IMR-90 (cell line): ENCODE results near the gene IQSEC1. TPM values are rescaled to one million over a fixed set of nuclear protein-coding genes. Genes with fewer than 3 reads are reported as not detected.

Source experiments
- ATAC-seq: fragments of 200-7000 bp; cut with Tn5 transposase; 2 replicates; pipeline ENCODE4 v1.9.1; 2020; ENCODE audit warnings: low read depth, mild to moderate bottlenecking, moderate library complexity
- BruUV-seq: library from RNA; stranded (reverse); fragments of 400-500 nt; replicated peaks from 2 replicates; lab custom pipeline; 2021; lab: Mats Ljungman, UMichigan
- CTCF ChIA-PET: fragments of 300-600 bp; formaldehyde crosslinking; extraction: SDS; loops from one replicate; lab custom pipeline; 2021; ENCODE audit warnings: antibody characterized with exemption; lab: Yijun Ruan, JAX
- POLR2A ChIA-PET: fragments of 300-600 bp; sonication (Branson Sonifier 250); formaldehyde crosslinking; loops from one replicate; lab custom pipeline; 2022; ENCODE audit warnings: antibody characterized with exemption; ENCODE audit not compliant: unreplicated experiment; lab: Charles Lee
- DNase-seq: peaks from one replicate; pipeline ENCODE4 v3.0.0; 2013
- H2AFZ ChIP-seq: replicated peaks from 2 replicates; pipeline ENCODE3; 2013; ENCODE audit warnings: low read length, mild to moderate bottlenecking; ENCODE audit not compliant: poor library complexity
- H2AK5ac ChIP-seq: 2 replicates; pipeline ENCODE4 v1.6.1; 2013; ENCODE audit warnings: low read depth, low read length, inconsistent platforms
- H2AK9ac ChIP-seq: replicated peaks from 2 replicates; pipeline ENCODE3; 2013; ENCODE audit warnings: mild to moderate bottlenecking, low read depth, low read length, moderate library complexity; ENCODE audit not compliant: poor library complexity
- H2BK120ac ChIP-seq: 2 replicates; pipeline ENCODE4 v1.6.1; 2013; ENCODE audit warnings: low read depth, low read length, inconsistent platforms
- H2BK15ac ChIP-seq: 3 replicates; pipeline ENCODE4 v1.6.1; 2013; ENCODE audit warnings: low read depth, low read length, inconsistent platforms
- H2BK20ac ChIP-seq: 2 replicates; pipeline ENCODE4 v1.6.1; 2013; ENCODE audit warnings: low read depth, mild to moderate bottlenecking, inconsistent platforms, low read length, moderate library complexity
- H2BK5ac ChIP-seq: 2 replicates; pipeline ENCODE4 v1.6.1; 2013; ENCODE audit warnings: mild to moderate bottlenecking, low read depth, low read length, inconsistent platforms; ENCODE audit not compliant: poor library complexity, severe bottlenecking
- H3K14ac ChIP-seq: replicated peaks from 2 replicates; pipeline ENCODE4 v1.6.1; 2013; ENCODE audit warnings: low read depth, low read length, inconsistent platforms
- H3K18ac ChIP-seq: 2 replicates; pipeline ENCODE4 v1.6.1; 2013; ENCODE audit warnings: low read depth, low read length, control low read depth
- H3K23ac ChIP-seq: 2 replicates; pipeline ENCODE4 v1.6.1; 2013; ENCODE audit warnings: low read depth, low read length, inconsistent platforms
- H3K27ac ChIP-seq: 2 replicates; pipeline ENCODE4 v1.5.1; 2013; ENCODE audit warnings: mild to moderate bottlenecking, control low read depth, low read length; ENCODE audit not compliant: insufficient read depth
- H3K27me3 ChIP-seq: 2 replicates; pipeline ENCODE4 v1.6.1; 2013; ENCODE audit warnings: low read length; ENCODE audit not compliant: control insufficient read depth, insufficient read depth
- H3K36me3 ChIP-seq: 2 replicates; pipeline ENCODE4 v1.6.1; 2013; ENCODE audit warnings: low read length, mixed read lengths; ENCODE audit not compliant: control insufficient read depth, insufficient read depth
- H3K4ac ChIP-seq: 2 replicates; pipeline ENCODE4 v1.6.1; 2013; ENCODE audit warnings: low read depth, low read length, inconsistent platforms
- H3K4me1 ChIP-seq: 2 replicates; pipeline ENCODE4 v1.6.1; 2013; ENCODE audit warnings: low read length, mixed read lengths; ENCODE audit not compliant: control insufficient read depth, insufficient read depth
- H3K4me2 ChIP-seq: 2 replicates; pipeline ENCODE4 v1.6.1; 2013; ENCODE audit warnings: low read depth, mild to moderate bottlenecking, control low read depth, low read length, moderate library complexity
- H3K4me3 ChIP-seq: 2 replicates; pipeline ENCODE4 v1.5.1; 2013; ENCODE audit warnings: low read depth, mild to moderate bottlenecking, control low read depth, low read length, moderate library complexity; ENCODE audit not compliant: insufficient read depth
- H3K56ac ChIP-seq: 2 replicates; pipeline ENCODE4 v1.6.1; 2013; ENCODE audit warnings: low read length, inconsistent platforms; ENCODE audit not compliant: insufficient read depth; ENCODE audit errors: extremely low read depth
- H3K79me1 ChIP-seq, 2 experiments: 2 replicates each; pipeline ENCODE4 v1.6.1; 2013; ENCODE audit warnings: low read length in 2 of 2, inconsistent platforms in 1 of 2, low read depth in 1 of 2
- H3K9ac ChIP-seq: 2 replicates; pipeline ENCODE4 v1.6.1; 2013; ENCODE audit warnings: low read depth, low read length, control low read depth
- H3K9me1 ChIP-seq: 2 replicates; pipeline ENCODE4 v1.6.1; 2013; ENCODE audit warnings: low read length, inconsistent platforms; ENCODE audit not compliant: insufficient read depth
- H3K9me3 ChIP-seq: 2 replicates; pipeline ENCODE4 v1.6.1; 2013; ENCODE audit warnings: low read length; ENCODE audit not compliant: control insufficient read depth, insufficient read depth
- H4K20me1 ChIP-seq: 2 replicates; pipeline ENCODE4 v1.6.1; 2013; ENCODE audit warnings: low read length, inconsistent platforms; ENCODE audit not compliant: insufficient read depth
- H4K5ac ChIP-seq: 2 replicates; pipeline ENCODE4 v1.6.1; 2013; ENCODE audit warnings: mild to moderate bottlenecking, low read depth, low read length, control low read depth
- H4K8ac ChIP-seq, 2 experiments: 2 replicates each; pipeline ENCODE4 v1.6.1; 2013; ENCODE audit warnings: low read depth in 2 of 2, low read length in 2 of 2, control low read depth in 1 of 2, inconsistent platforms in 1 of 2
- H4K91ac ChIP-seq: 2 replicates; pipeline ENCODE4 v1.6.1; 2013; ENCODE audit warnings: low read depth, low read length, inconsistent platforms; ENCODE audit not compliant: insufficient read depth
- BHLHE40 ChIP-seq: fragments of 150-350 bp; IDR thresholded peaks from 2 replicates; pipeline ENCODE4 v1.6.1; 2016; ENCODE audit warnings: mild to moderate bottlenecking, low read depth, low read length
- CEBPB ChIP-seq: IDR thresholded peaks from 2 replicates; pipeline ENCODE4 v1.6.1; 2012; ENCODE audit warnings: low read depth, low read length, improper control_type of control experiment
- CHD1 ChIP-seq: IDR thresholded peaks from 2 replicates; pipeline ENCODE4 v1.6.1; 2012; ENCODE audit warnings: low read depth, low read length, improper control_type of control experiment
- CTCF ChIP-seq: conservative IDR thresholded peaks from 2 replicates; pipeline ENCODE4 v1.5.1; 2012; ENCODE audit warnings: mild to moderate bottlenecking, low read depth, low read length, improper control_type of control experiment
- ELK1 ChIP-seq: fragments of 150-350 bp; IDR thresholded peaks from 2 replicates; pipeline ENCODE4 v1.6.1; 2016; ENCODE audit warnings: low read depth, mild to moderate bottlenecking, low read length, moderate library complexity, borderline replicate concordance
- FOS ChIP-seq: fragments of 150-350 bp; IDR thresholded peaks from 2 replicates; pipeline ENCODE4 v1.6.1; 2016; ENCODE audit warnings: low read depth, low read length
- MAFK ChIP-seq: IDR thresholded peaks from 2 replicates; pipeline ENCODE4 v1.6.1; 2012; ENCODE audit warnings: low read depth, low read length, improper control_type of control experiment
- MAZ ChIP-seq: IDR thresholded peaks from 2 replicates; pipeline ENCODE4 v1.6.1; 2012; ENCODE audit warnings: low read depth, mild to moderate bottlenecking, low read length, improper control_type of control experiment, moderate library complexity, borderline replicate concordance
- MXI1 ChIP-seq: IDR thresholded peaks from 2 replicates; pipeline ENCODE4 v1.6.1; 2012; ENCODE audit warnings: low read depth, mild to moderate bottlenecking, low read length, moderate library complexity, borderline replicate concordance
- NFE2L2 ChIP-seq: fragments of 150-350 bp; IDR thresholded peaks from 2 replicates; pipeline ENCODE4 v1.6.1; 2016; ENCODE audit warnings: low read depth, mild to moderate bottlenecking, low read length
- POLR2A ChIP-seq: IDR thresholded peaks from 2 replicates; pipeline ENCODE4 v1.6.1; 2012; ENCODE audit warnings: mild to moderate bottlenecking, low read depth, low read length
- RAD21 ChIP-seq: IDR thresholded peaks from 2 replicates; pipeline ENCODE4 v1.6.1; 2012; ENCODE audit warnings: low read length, improper control_type of control experiment
- RCOR1 ChIP-seq: IDR thresholded peaks from 2 replicates; pipeline ENCODE4 v1.6.1; 2012; ENCODE audit warnings: mild to moderate bottlenecking, low read length, improper control_type of control experiment; ENCODE audit not compliant: insufficient replicate concordance
- RFX5 ChIP-seq: IDR thresholded peaks from 2 replicates; pipeline ENCODE4 v1.8.0; 2012; ENCODE audit warnings: low read depth, mild to moderate bottlenecking, low read length, moderate library complexity
- SMC3 ChIP-seq: fragments of 150-350 bp; IDR thresholded peaks from 2 replicates; pipeline ENCODE4 v1.6.1; 2016; ENCODE audit warnings: low read depth, mild to moderate bottlenecking, antibody characterized with exemption, low read length, moderate library complexity
- WGBS, 2 experiments: methylation state at CpG; one replicate each; pipeline versions ENCODE4 v1.1.5 to v1.1.7; 2013; ENCODE audit warnings: missing lambda C conversion rate in 2 of 2; ENCODE audit not compliant: insufficient read length in 1 of 2; ENCODE audit errors: extremely low coverage in 2 of 2; 5-methylcytosine and 5-hydroxymethylcytosine counted together
- dilution Hi-C: fragments of 300-500 bp; cut with HindIII; formaldehyde crosslinking; loops from one replicate; pipeline ENCODE4 v1.14.3; 2018; ENCODE audit warnings: low sequenced_read_pairs; ENCODE audit not compliant: unreplicated experiment
- in situ Hi-C: fragments of 300-500 bp; cut with MboI; formaldehyde crosslinking; loops from 3 replicates; pipeline ENCODE4 v1.14.3; 2019; ENCODE audit warnings: low sequenced_read_pairs, inconsistent platforms, mixed read lengths
- intact Hi-C: fragments of 100-400 bp; cut with micrococcal nuclease; formaldehyde crosslinking; loops from 2 replicates; pipeline ENCODE4 v1.10.0; 2022
- polyA plus RNA-seq, 3 experiments: library from polyadenylated mRNA; depleted of rRNA; stranded (reverse); fragments of >200 nt; gene quantifications; 2 replicates each; pipeline ENCODE4 v1.2.3, GENCODE V29; 2012; ENCODE audit warnings: low replicate concordance in 1 of 3
- total RNA-seq: library from RNA; depleted of rRNA; stranded (reverse); fragments of >200 nt; gene quantifications from 2 replicates; pipeline ENCODE4 v1.2.3, GENCODE V29; 2012
- TF ChIP-seq, protein P1 (sequence below): fragments of 150-350 bp; IDR thresholded peaks from 2 replicates; pipeline ENCODE4 v1.6.1; 2017; ENCODE audit warnings: mild to moderate bottlenecking, antibody characterized with exemption, low read length, low read depth

The IQSEC1 gene
- total and polyA plus RNA-seq, 2 of the 4 experiments (the other 2 are of a cell fraction) = 5.9 to 11.9 TPM

DNA sequence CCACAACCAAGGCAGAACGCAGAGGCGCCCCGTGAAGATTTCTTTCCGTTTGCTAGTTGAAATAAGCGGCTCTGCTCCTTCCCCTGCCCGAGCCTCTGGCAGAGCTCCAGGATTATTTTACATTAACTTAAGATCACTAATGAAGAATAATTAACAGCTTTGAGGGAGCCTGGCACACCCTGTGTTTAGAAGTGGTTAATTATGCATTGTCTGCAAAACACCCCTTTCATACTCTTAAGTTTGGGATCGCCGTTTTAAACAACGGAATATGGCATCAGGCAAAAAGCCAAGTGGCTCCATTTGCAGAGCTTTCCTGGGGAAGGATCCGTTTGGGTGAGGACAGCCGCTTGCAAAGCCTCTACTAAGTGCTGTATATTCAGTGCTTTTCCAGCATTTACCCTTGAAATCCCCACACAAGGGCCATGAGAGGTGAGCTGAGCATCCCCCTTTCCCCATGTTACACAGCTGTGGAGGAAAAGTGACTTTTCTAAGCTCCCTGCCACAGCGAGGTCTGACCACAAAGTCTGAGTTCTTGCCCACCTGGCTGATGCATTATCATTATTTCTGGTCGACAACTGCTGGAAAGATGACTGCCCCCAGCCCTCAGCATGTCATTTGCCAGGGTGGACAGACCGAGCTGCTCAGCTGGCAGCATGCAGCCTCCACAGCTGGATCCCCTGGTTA is 33.9 kb downstream of the IQSEC1 start:
- Histone ChIP-seq H2BK20ac (no peak overlapping the region), H3K9me3 (no peaks in the 10 kb centered on the region), H3K36me3 (no peaks in the 10 kb centered on the region), H2BK15ac (no peak overlapping the region), H2BK5ac (no peak overlapping the region), H3K4me1 (no peaks in the 10 kb centered on the region), H3K56ac (no peak overlapping the region), H3K14ac (no peak overlapping the region), H3K79me1 (no peaks in the 10 kb centered on the region), H2AK9ac (no peak overlapping the region), H3K4me3 (no peak overlapping the region), H2AK5ac (no peak overlapping the region), H3K4ac (no peak overlapping the region), H3K9ac (no peak overlapping the region), H2AFZ (peak overlapping the region; percentile 35), H3K9me1 (no peaks in the 10 kb centered on the region), H3K4me2 (no peak overlapping the region; the same call in 1 of the 2 replicates), H3K23ac (no peak overlapping the region), H3K27ac (no peak overlapping the region), H4K20me1 (no peaks in the 10 kb centered on the region), H3K27me3 (peaks cover 66% of the 10 kb centered on the region), H4K5ac (no peak overlapping the region), H3K18ac (no peak overlapping the region), H2BK120ac (no peak overlapping the region), H4K91ac (no peak overlapping the region), H4K8ac (no peak overlapping the region)
- dilution Hi-C loops (no loop called here), in situ Hi-C loops (no loop called here), intact Hi-C loops (no loop called here)
- ATAC-seq (no peak), DNase-seq (no peak)
- TF ChIP-seq RCOR1 = no peak
- TF ChIP-seq RAD21 = no peak
- TF ChIP-seq POLR2A = no peak
- no peak for TF ChIP-seq CHD1
- no peak for TF ChIP-seq NFE2L2
- no peak for TF ChIP-seq BHLHE40
- no peak for TF ChIP-seq SMC3
- no peak for TF ChIP-seq RFX5
- TF ChIP-seq, protein P1, sequence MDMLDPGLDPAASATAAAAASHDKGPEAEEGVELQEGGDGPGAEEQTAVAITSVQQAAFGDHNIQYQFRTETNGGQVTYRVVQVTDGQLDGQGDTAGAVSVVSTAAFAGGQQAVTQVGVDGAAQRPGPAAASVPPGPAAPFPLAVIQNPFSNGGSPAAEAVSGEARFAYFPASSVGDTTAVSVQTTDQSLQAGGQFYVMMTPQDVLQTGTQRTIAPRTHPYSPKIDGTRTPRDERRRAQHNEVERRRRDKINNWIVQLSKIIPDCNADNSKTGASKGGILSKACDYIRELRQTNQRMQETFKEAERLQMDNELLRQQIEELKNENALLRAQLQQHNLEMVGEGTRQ = no peak
- no peak for TF ChIP-seq MAZ
- no peak for TF ChIP-seq CTCF
- no peak for TF ChIP-seq MAFK
- no peak for TF ChIP-seq CEBPB
- no peak for TF ChIP-seq ELK1
- TF ChIP-seq FOS = no peak
- TF ChIP-seq MXI1 = no peak
- 68% methylated on average over 3 of the region's 14 CpGs; no CpG with 5 or more reads in 1 of the 2 experiments for WGBS, 2 experiments
- ChIA-PET CTCF (no interaction called here), POLR2A (no interaction called here)
- no TSS peak for BruUV-seq
